T-helper 22 cell (primary cell): ENCODE results near the gene AEBP1.

Source experiments
- DNase-seq: peaks from one replicate; pipeline ENCODE4 v3.0.0-alpha.2; 2020; ENCODE audit warnings: low read depth

The AEBP1 gene

GRCh38 chr7:44066494-44067063 lies 37.6 kb upstream of the AEBP1 start:
- DNase-seq, result no peak

GRCh38 chr7:44067064-44067951 lies 36.8 kb upstream of the AEBP1 start:
- no peak for DNase-seq

- DNase-seq, result no peak
These were observed 36.1 kb upstream of the AEBP1 start for GRCh38 chr7:44068054-44068453.

GRCh38 chr7:44071726-44072363 lies 32.3 kb upstream of the AEBP1 start:
- DNase-seq, result no peak

- no peak for DNase-seq
These were observed 31.5 kb upstream of the AEBP1 start for GRCh38 chr7:44072364-44073231.

GRCh38 chr7:44073664-44074348 lies 30.3 kb upstream of the AEBP1 start:
- DNase-seq, result no peak

GRCh38 chr7:44074349-44074695 lies 29.8 kb upstream of the AEBP1 start:
- no peak for DNase-seq

GRCh38 chr7:44075296-44076075 lies 28.7 kb upstream of the AEBP1 start:
- no peak for DNase-seq

- DNase-seq, result no peak
These were observed 27.8 kb upstream of the AEBP1 start for GRCh38 chr7:44076101-44076895.

- DNase-seq, result no peak
These were observed 27.1 kb upstream of the AEBP1 start for GRCh38 chr7:44077061-44077460.

GRCh38 chr7:44077681-44078091 lies 26.5 kb upstream of the AEBP1 start:
- no peak for DNase-seq

- DNase-seq, result no peak
These were observed 25.6 kb upstream of the AEBP1 start for GRCh38 chr7:44078521-44078920.

GRCh38 chr7:44079331-44080021 lies 24.7 kb upstream of the AEBP1 start:
- DNase-seq, result no peak

GRCh38 chr7:44080118-44080517 lies 24.0 kb upstream of the AEBP1 start:
- no peak for DNase-seq

- no peak for DNase-seq
These were observed 23.4 kb upstream of the AEBP1 start for GRCh38 chr7:44080686-44081265.

- no peak for DNase-seq
These were observed 22.8 kb upstream of the AEBP1 start for GRCh38 chr7:44081266-44081748.

GRCh38 chr7:44082541-44083207 lies 21.5 kb upstream of the AEBP1 start:
- DNase-seq, result peak; percentile 99

GRCh38 chr7:44083796-44084195 lies 20.3 kb upstream of the AEBP1 start:
- DNase-seq, result no peak
